Loucy (cell line): ENCODE data around the gene NUP50.

Source experiments
- H2AFZ ChIP-seq: fragments of 200-600 bp; sonication (generic); 2 replicates; pipeline ENCODE4 v1.6.0; 2016; ENCODE audit warnings: antibody characterized with exemption, mild to moderate bottlenecking, low read length, moderate library complexity
- H3F3A ChIP-seq: fragments of 200-600 bp; 2 replicates; pipeline ENCODE4 v1.6.0; 2016; ENCODE audit warnings: antibody characterized with exemption, low read depth, mild to moderate bottlenecking
- H3K27me3 ChIP-seq: fragments of 200-600 bp; sonication (generic); 2 replicates; pipeline ENCODE4 v1.6.1; 2014; ENCODE audit warnings: low read length, mild to moderate bottlenecking; ENCODE audit not compliant: insufficient read depth, poor library complexity, severe bottlenecking
- H3K36me3 ChIP-seq: fragments of 200-600 bp; sonication (generic); 2 replicates; pipeline ENCODE4 v1.6.1; 2016; ENCODE audit warnings: low read length; ENCODE audit not compliant: insufficient read depth
- H3K4me1 ChIP-seq: fragments of 200-600 bp; sonication (generic); 2 replicates; pipeline ENCODE4 v1.5.1; 2014; ENCODE audit warnings: low read length, mild to moderate bottlenecking; ENCODE audit not compliant: insufficient read depth, poor library complexity, severe bottlenecking
- H3K4me2 ChIP-seq: fragments of 200-600 bp; sonication (generic); 2 replicates; pipeline ENCODE4 v1.6.0; 2014; ENCODE audit warnings: antibody characterized with exemption, low read length, low read depth, mild to moderate bottlenecking; ENCODE audit not compliant: poor library complexity, severe bottlenecking
- H3K4me3 ChIP-seq: fragments of 200-600 bp; sonication (generic); 2 replicates; pipeline ENCODE4 v1.5.1; 2014; ENCODE audit warnings: low read length, mild to moderate bottlenecking, mixed read lengths; ENCODE audit not compliant: poor library complexity, severe bottlenecking
- H3K79me2 ChIP-seq: fragments of 200-600 bp; sonication (generic); 2 replicates; pipeline ENCODE4 v1.6.1; 2014; ENCODE audit warnings: low read length; ENCODE audit not compliant: insufficient read depth
- H3K9ac ChIP-seq: fragments of 200-600 bp; sonication (generic); 2 replicates; pipeline ENCODE4 v1.6.0; 2014; ENCODE audit warnings: mild to moderate bottlenecking, low read depth, low read length, moderate library complexity; ENCODE audit not compliant: poor library complexity, severe bottlenecking
- H3K9me2 ChIP-seq: fragments of 200-600 bp; sonication (generic); replicated peaks from 2 replicates; pipeline ENCODE4 v1.6.1; 2016; ENCODE audit warnings: low read depth, low read length, mixed read lengths
- H3K9me3 ChIP-seq: fragments of 200-600 bp; sonication (generic); 2 replicates; pipeline ENCODE4 v1.6.1; 2014; ENCODE audit warnings: mild to moderate bottlenecking, antibody characterized with exemption, low read length, low read depth; ENCODE audit not compliant: insufficient read depth
- H4K20me1 ChIP-seq: fragments of 200-600 bp; sonication (generic); 2 replicates; pipeline ENCODE4 v1.6.0; 2014; ENCODE audit warnings: antibody characterized with exemption, low read length, mild to moderate bottlenecking; ENCODE audit not compliant: insufficient read depth, poor library complexity, severe bottlenecking
- EZH2phosphoT487 ChIP-seq: fragments of 200-600 bp; IDR thresholded peaks from 2 replicates; pipeline ENCODE4 v1.6.1; 2018; ENCODE audit warnings: antibody characterized with exemption, mild to moderate bottlenecking, moderate library complexity, borderline replicate concordance
- TF ChIP-seq, protein P1 (sequence below): fragments of 200-600 bp; sonication (generic); conservative IDR thresholded peaks from 2 replicates; pipeline ENCODE4 v1.5.1; 2014; ENCODE audit warnings: mild to moderate bottlenecking, antibody characterized with exemption, low read length

The NUP50 gene

GRCh38 chr22:45205276-45205925, 41.7 kb downstream of the NUP50 start:
- Histone ChIP-seq H3K4me1 (no peaks in the 10 kb centered on the region), H3K9me3 (no peaks in the 10 kb centered on the region), H2AFZ (no peak overlapping the region), H3K27me3 (no peaks in the 10 kb centered on the region), H3K9me2 (no peaks in the 10 kb centered on the region), H3K9ac (no peak overlapping the region), H3K4me2 (no peak overlapping the region), H3K36me3 (no peaks in the 10 kb centered on the region), H4K20me1 (no peaks in the 10 kb centered on the region), H3K4me3 (no peak overlapping the region), H3F3A (no peaks in the 10 kb centered on the region), H3K79me2 (no peaks in the 10 kb centered on the region)
- TF ChIP-seq, protein P1, sequence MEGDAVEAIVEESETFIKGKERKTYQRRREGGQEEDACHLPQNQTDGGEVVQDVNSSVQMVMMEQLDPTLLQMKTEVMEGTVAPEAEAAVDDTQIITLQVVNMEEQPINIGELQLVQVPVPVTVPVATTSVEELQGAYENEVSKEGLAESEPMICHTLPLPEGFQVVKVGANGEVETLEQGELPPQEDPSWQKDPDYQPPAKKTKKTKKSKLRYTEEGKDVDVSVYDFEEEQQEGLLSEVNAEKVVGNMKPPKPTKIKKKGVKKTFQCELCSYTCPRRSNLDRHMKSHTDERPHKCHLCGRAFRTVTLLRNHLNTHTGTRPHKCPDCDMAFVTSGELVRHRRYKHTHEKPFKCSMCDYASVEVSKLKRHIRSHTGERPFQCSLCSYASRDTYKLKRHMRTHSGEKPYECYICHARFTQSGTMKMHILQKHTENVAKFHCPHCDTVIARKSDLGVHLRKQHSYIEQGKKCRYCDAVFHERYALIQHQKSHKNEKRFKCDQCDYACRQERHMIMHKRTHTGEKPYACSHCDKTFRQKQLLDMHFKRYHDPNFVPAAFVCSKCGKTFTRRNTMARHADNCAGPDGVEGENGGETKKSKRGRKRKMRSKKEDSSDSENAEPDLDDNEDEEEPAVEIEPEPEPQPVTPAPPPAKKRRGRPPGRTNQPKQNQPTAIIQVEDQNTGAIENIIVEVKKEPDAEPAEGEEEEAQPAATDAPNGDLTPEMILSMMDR = no peak
- TF ChIP-seq EZH2phosphoT487 = no peak

- Histone ChIP-seq H3K9ac (no peak overlapping the region), H4K20me1 (no peaks in the 10 kb centered on the region), H3F3A (no peaks in the 10 kb centered on the region), H3K79me2 (no peaks in the 10 kb centered on the region), H3K36me3 (no peaks in the 10 kb centered on the region), H3K9me3 (no peaks in the 10 kb centered on the region), H3K27me3 (no peaks in the 10 kb centered on the region), H3K4me3 (no peak overlapping the region), H3K4me1 (no peaks in the 10 kb centered on the region), H3K4me2 (no peak overlapping the region), H3K9me2 (no peaks in the 10 kb centered on the region), H2AFZ (no peak overlapping the region)
- TF ChIP-seq, protein P1 = peak; percentile 38
- TF ChIP-seq EZH2phosphoT487 = no peak
Measured at GRCh38 chr22:45206233-45206632, 42.5 kb downstream of the NUP50 start.

GRCh38 chr22:45207533-45207932, 43.8 kb downstream of the NUP50 start:
- H3K4me3 ChIP-seq = no peak overlapping the region
- no peak overlapping the region for H3K9ac ChIP-seq
- no peaks in the 10 kb centered on the region for H3K4me1 ChIP-seq
- H3K36me3 ChIP-seq = no peaks in the 10 kb centered on the region
- H3K4me2 ChIP-seq = no peak overlapping the region
- no peak overlapping the region for H2AFZ ChIP-seq
- no peaks in the 10 kb centered on the region for H4K20me1 ChIP-seq
- no peaks in the 10 kb centered on the region for H3F3A ChIP-seq
- no peaks in the 10 kb centered on the region for H3K27me3 ChIP-seq
- no peaks in the 10 kb centered on the region for H3K9me3 ChIP-seq
- no peaks in the 10 kb centered on the region for H3K79me2 ChIP-seq
- no peaks in the 10 kb centered on the region for H3K9me2 ChIP-seq
- TF ChIP-seq EZH2phosphoT487 = no peak
- TF ChIP-seq, protein P1 = no peak
